ENCODE data around the gene IRAK1. TPM values are rescaled to one million over a fixed set of nuclear protein-coding genes. Genes with fewer than 3 reads are reported as not detected.

Gene IRAK1
- polyA plus RNA-seq, 2 donors = 58.8 to 61.8 TPM

DNA sequence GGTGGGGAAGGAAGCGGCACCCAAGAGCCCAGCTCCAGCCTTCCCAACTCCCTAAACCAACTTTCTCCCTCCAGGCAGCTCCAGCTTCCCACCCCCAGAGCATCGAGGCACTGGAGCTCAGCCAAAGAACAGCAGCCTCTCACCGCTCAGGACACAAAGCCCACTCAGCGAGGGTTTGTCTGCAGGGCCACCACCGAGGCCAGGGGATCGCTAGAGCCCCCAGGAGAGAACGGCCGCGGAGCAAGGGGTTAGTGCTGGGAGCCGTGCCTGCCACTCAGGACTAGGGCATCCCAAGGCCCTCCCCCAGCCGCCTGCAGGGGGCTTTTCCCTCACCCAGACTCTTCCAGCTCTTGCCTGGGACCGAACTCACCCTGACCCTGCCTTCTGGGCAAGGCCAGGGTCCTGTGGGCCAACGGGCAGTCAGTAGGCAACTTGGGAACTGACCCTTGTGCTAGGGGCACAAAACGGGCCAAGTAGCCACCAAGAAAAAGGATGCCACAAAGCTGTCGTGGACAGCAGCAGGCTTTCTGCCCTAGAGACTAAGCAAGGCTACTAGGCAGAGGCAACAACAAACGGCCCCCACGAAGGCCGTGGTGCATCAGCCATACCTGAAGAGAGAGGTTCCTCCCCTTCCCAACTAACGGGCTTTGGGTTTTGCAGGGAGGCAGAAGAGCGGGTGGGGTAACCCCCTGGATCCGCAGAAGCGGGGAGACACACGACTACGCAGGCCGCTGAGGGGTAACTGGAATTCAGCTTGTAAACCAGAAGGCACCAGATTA is 50.4 kb downstream of the IRAK1 start:
- no peaks in the 10 kb centered on the region for H3K27me3 ChIP-seq (ENCODE audit: control insufficient read depth in 1 of 2, insufficient read depth in 2 of 2, low read length in 2 of 2)
- peak overlapping the region; percentile 73 to 88 for H3K27ac ChIP-seq (ENCODE audit: low read depth in 2 of 2, low read length in 1 of 2)
- H3K9me3 ChIP-seq (ENCODE audit: control insufficient read depth in 2 of 2, insufficient read depth in 1 of 2, low read depth in 1 of 2, low read length in 1 of 2) = no peaks in the 10 kb centered on the region
- peaks cover 0 to 1% of the 10 kb centered on the region in 2 donors for H3K36me3 ChIP-seq (ENCODE audit: control insufficient read depth in 2 of 2, insufficient read depth in 2 of 2, low read length in 1 of 2)
- 7 to 42% methylated on average over 23 to 25 of the region's 25 CpGs for WGBS, 2 donors
- H3K4me1 ChIP-seq (ENCODE audit: control insufficient read depth in 2 of 2, insufficient read depth in 2 of 2, low read length in 1 of 2) = peaks cover 7 to 33% of the 10 kb centered on the region in 2 donors
- peak overlapping the region; percentile 44 to 90 for H3K4me3 ChIP-seq (ENCODE audit: low read depth in 1 of 2, low read length in 2 of 2)

DNA sequence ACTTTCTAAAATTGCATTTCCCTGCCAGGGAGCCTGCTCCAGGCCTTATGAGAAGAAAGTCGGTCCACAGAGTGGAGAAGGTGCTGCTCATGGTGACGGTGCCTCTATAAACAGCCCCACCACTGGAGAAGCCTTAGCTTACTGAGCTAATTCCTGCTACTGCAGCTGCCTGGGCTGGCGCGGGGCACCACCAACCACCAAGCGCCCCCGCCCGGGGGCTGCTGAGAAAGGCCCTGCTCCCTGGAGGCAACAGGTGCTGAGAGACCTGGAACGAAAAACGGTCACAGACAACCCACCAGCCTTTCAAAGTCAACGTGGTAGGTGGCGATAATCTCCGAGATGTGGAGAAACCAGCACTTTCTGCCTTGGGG is 51.0 kb downstream of the IRAK1 start:
- Histone ChIP-seq H3K36me3 (ENCODE audit: control insufficient read depth in 2 of 2, insufficient read depth in 2 of 2, low read length in 1 of 2) (peaks cover 0 to 7% of the 10 kb centered on the region in 2 donors), H3K27ac (ENCODE audit: low read depth in 2 of 2, low read length in 1 of 2) (peak overlapping the region; percentile 73 to 88), H3K4me3 (ENCODE audit: low read depth in 1 of 2, low read length in 2 of 2) (peak overlapping the region in 1 of 2 donors; percentile 90), H3K9me3 (ENCODE audit: control insufficient read depth in 2 of 2, insufficient read depth in 1 of 2, low read depth in 1 of 2, low read length in 1 of 2) (no peaks in the 10 kb centered on the region), H3K27me3 (ENCODE audit: control insufficient read depth in 1 of 2, insufficient read depth in 2 of 2, low read length in 2 of 2) (no peaks in the 10 kb centered on the region), H3K4me1 (ENCODE audit: control insufficient read depth in 2 of 2, insufficient read depth in 2 of 2, low read length in 1 of 2) (peaks cover 3 to 29% of the 10 kb centered on the region in 2 donors)
- 11 to 33% methylated on average over 12 of the region's 12 CpGs for WGBS, 2 donors

- Histone ChIP-seq H3K9me3 (ENCODE audit: control insufficient read depth in 2 of 2, insufficient read depth in 1 of 2, low read depth in 1 of 2, low read length in 1 of 2) (no peaks in the 10 kb centered on the region), H3K36me3 (ENCODE audit: control insufficient read depth in 2 of 2, insufficient read depth in 2 of 2, low read length in 1 of 2) (peaks cover 0 to 12% of the 10 kb centered on the region in 2 donors), H3K27me3 (ENCODE audit: control insufficient read depth in 1 of 2, insufficient read depth in 2 of 2, low read length in 2 of 2) (no peaks in the 10 kb centered on the region), H3K4me1 (ENCODE audit: control insufficient read depth in 2 of 2, insufficient read depth in 2 of 2, low read length in 1 of 2) (peaks cover 2 to 26% of the 10 kb centered on the region in 2 donors), H3K4me3 (ENCODE audit: low read depth in 1 of 2, low read length in 2 of 2) (peak overlapping the region in 1 of 2 donors; percentile 90), H3K27ac (ENCODE audit: low read depth in 2 of 2, low read length in 1 of 2) (peak overlapping the region; percentile 68 to 88)
- 24 to 59% methylated on average over 9 of the region's 9 CpGs for WGBS, 2 donors
Observed at GRCh38 chrX:153968255-153968654, 51.4 kb downstream of the IRAK1 start.

DNA sequence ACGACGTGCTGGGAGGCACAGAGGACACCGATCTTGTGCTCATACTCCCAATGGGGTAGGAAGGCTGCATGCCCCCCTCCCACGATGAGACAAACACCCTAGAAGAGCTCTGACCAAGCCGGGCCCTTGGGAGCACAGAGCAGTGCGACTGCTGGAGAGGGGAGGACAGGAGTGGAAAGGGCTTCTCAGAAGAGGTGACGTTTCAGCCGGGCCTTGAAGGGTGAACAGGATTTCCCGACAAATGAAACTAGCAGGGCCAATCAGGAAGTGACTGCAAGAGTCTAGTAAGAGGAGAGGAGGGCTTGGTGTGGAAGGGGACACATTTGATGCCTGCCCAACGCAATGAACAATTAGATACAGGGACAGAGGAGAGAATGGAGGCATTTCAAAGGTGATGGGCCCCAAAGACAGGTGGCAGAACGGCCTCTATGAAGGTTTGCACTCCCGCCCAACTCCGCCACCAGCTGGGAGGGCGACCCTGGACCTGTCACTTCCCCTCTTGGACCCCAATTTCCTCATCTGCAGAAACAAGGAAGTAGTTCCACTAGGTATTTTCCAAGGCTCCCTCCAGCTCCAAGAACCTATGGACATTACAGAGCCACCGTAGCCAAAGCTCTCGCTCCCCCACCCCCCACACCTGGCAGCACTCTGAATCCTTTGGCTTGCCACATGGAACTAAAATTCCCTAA is 52.0 kb downstream of the IRAK1 start:
- no peaks in the 10 kb centered on the region for H3K27me3 ChIP-seq (ENCODE audit: control insufficient read depth in 1 of 2, insufficient read depth in 2 of 2, low read length in 2 of 2)
- WGBS, 2 donors = 52 to 72% methylated on average over 16 of the region's 16 CpGs
- peak overlapping the region; percentile 64 to 68 for H3K27ac ChIP-seq (ENCODE audit: low read depth in 2 of 2, low read length in 1 of 2)
- no peak overlapping the region for H3K4me3 ChIP-seq (ENCODE audit: low read depth in 1 of 2, low read length in 2 of 2)
- H3K4me1 ChIP-seq (ENCODE audit: control insufficient read depth in 2 of 2, insufficient read depth in 2 of 2, low read length in 1 of 2) = peaks cover 2 to 25% of the 10 kb centered on the region in 2 donors
- peaks cover 0 to 18% of the 10 kb centered on the region in 2 donors for H3K36me3 ChIP-seq (ENCODE audit: control insufficient read depth in 2 of 2, insufficient read depth in 2 of 2, low read length in 1 of 2)
- H3K9me3 ChIP-seq (ENCODE audit: control insufficient read depth in 2 of 2, insufficient read depth in 1 of 2, low read depth in 1 of 2, low read length in 1 of 2) = no peaks in the 10 kb centered on the region

DNA sequence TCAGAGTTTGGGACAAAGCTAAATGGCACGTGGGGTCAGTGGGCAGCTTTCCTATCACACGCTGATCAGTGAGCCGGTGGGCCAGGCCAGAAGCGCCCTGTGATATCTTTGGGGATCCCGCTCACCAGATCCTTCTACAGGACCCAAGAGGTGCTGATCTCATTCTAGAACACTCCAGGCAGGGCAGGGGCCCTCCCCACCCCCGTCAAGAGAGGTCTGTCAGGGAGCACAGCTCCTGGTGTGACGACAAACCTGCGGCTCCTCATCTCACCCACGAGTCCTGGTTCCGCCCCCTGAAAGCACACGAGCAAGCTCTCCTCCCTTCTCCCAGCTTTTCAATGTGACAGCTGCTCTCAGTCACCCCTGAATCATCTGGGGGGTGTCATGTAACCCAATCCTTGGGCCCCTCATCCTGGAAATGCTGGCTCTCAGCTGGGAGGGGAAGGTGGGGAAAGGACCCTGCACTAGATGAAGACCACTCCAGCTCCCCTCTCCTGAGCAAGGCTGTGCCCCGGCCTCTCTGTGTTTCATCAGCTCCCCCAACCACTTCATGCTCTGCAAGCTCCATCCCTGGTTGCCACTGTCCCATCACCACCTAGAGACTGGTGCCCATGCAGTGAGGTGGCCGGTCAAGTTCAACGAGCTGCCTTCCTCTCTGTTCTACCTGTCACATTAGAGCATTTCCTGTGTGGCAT is 52.7 kb downstream of the IRAK1 start:
- Histone ChIP-seq H3K36me3 (ENCODE audit: control insufficient read depth in 2 of 2, insufficient read depth in 2 of 2, low read length in 1 of 2) (peaks cover 0 to 23% of the 10 kb centered on the region in 2 donors), H3K27me3 (ENCODE audit: control insufficient read depth in 1 of 2, insufficient read depth in 2 of 2, low read length in 2 of 2) (no peaks in the 10 kb centered on the region), H3K9me3 (ENCODE audit: control insufficient read depth in 2 of 2, insufficient read depth in 1 of 2, low read depth in 1 of 2, low read length in 1 of 2) (no peaks in the 10 kb centered on the region), H3K4me1 (ENCODE audit: control insufficient read depth in 2 of 2, insufficient read depth in 2 of 2, low read length in 1 of 2) (peaks cover 2 to 25% of the 10 kb centered on the region in 2 donors), H3K27ac (ENCODE audit: low read depth in 2 of 2, low read length in 1 of 2) (peak overlapping the region; percentile 64 to 68), H3K4me3 (ENCODE audit: low read depth in 1 of 2, low read length in 2 of 2) (no peak overlapping the region)
- WGBS, 2 donors = 54 to 71% methylated on average over 13 to 14 of the region's 14 CpGs

DNA sequence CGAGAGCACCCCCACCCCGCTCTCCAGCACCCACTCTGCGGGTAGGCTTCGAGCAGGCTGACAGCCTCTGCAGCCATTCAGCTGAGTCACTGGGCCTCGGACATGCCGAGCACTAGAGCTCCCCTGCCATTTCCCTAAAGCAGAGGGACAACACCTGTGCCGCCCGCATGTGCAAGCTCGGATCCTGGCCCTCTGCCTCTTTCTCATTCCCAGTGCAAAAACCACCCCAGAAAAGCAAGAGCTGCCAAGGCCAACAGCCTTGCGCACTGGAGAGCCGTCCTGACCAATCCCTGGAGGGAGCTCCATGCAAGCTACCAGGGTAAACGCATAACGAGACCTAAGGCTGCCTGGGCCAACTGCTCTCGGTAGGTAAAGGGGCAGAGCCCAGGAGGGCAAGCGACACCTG is 53.4 kb downstream of the IRAK1 start:
- Histone ChIP-seq H3K27ac (ENCODE audit: low read depth in 2 of 2, low read length in 1 of 2) (peak overlapping the region in 1 of 2 donors; percentile 39), H3K4me1 (ENCODE audit: control insufficient read depth in 2 of 2, insufficient read depth in 2 of 2, low read length in 1 of 2) (peaks cover 2 to 25% of the 10 kb centered on the region in 2 donors)
- WGBS, 2 donors = 53 to 71% methylated on average over 15 of the region's 15 CpGs

DNA sequence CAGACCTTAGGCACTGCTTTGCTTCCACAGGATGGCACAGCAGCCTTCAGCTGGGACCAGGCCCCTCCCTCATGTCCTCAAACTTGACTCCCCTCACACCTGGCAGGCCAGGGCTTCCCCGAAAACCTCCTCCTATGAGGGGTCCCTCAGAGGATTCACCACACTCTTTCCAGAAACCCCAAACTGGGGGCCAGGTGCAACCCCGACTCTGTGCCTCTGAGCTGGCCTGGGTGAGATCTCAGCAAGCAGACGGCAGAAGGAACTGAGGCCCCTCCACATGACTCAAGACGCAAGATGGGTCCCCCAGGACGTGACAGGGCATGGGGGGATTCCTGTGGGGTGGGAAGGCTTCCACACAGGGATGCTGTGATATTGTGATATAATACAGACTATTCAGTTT is 54.3 kb downstream of the IRAK1 start:
- 78 to 81% methylated on average over 5 of the region's 5 CpGs for WGBS, 2 donors

More for the DNA sequence above, 53.4 kb downstream of the IRAK1 start:
- H3K27me3 ChIP-seq (ENCODE audit: control insufficient read depth in 1 of 2, insufficient read depth in 2 of 2, low read length in 2 of 2) = no peaks in the 10 kb centered on the region
- H3K36me3 ChIP-seq (ENCODE audit: control insufficient read depth in 2 of 2, insufficient read depth in 2 of 2, low read length in 1 of 2) = peaks cover 4 to 30% of the 10 kb centered on the region in 2 donors
- H3K9me3 ChIP-seq (ENCODE audit: control insufficient read depth in 2 of 2, insufficient read depth in 1 of 2, low read depth in 1 of 2, low read length in 1 of 2) = no peaks in the 10 kb centered on the region
- no peak overlapping the region for H3K4me3 ChIP-seq (ENCODE audit: low read depth in 1 of 2, low read length in 2 of 2)

DNA sequence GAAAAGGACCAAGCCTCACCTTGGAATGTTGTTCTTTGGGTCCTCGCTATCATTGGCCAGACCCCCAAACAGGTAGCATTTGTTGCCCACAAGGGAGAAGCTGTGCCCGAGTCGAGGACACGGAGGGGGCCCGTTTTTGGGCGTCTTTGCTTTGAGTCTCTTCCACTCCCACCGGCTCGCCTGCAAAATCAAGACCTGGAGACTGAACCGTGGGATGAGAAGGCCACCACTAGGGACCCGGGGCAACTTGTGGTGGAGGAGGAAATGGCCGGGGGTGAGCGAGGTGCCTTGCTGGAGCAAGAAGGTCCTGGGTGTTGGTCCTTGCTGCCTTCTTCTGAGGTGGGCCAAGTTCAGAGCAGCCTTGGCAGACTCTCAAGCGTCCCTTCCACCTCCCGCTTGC is 55.6 kb downstream of the IRAK1 start:
- Histone ChIP-seq H3K9me3 (ENCODE audit: control insufficient read depth in 2 of 2, insufficient read depth in 1 of 2, low read depth in 1 of 2, low read length in 1 of 2) (no peaks in the 10 kb centered on the region), H3K4me1 (ENCODE audit: control insufficient read depth in 2 of 2, insufficient read depth in 2 of 2, low read length in 1 of 2) (peaks cover 0 to 20% of the 10 kb centered on the region in 2 donors), H3K27ac (ENCODE audit: low read depth in 2 of 2, low read length in 1 of 2) (no peak overlapping the region), H3K36me3 (ENCODE audit: control insufficient read depth in 2 of 2, insufficient read depth in 2 of 2, low read length in 1 of 2) (peaks cover 7 to 45% of the 10 kb centered on the region in 2 donors), H3K27me3 (ENCODE audit: control insufficient read depth in 1 of 2, insufficient read depth in 2 of 2, low read length in 2 of 2) (no peaks in the 10 kb centered on the region), H3K4me3 (ENCODE audit: low read depth in 1 of 2, low read length in 2 of 2) (no peak overlapping the region)
- 92 to 93% methylated on average over 14 of the region's 14 CpGs for whole genome bisulfite sequencing, 2 donors

More for the DNA sequence above, 54.3 kb downstream of the IRAK1 start:
- H3K27ac ChIP-seq (ENCODE audit: low read depth in 2 of 2, low read length in 1 of 2) = no peak overlapping the region
- peaks cover 7 to 35% of the 10 kb centered on the region in 2 donors for H3K36me3 ChIP-seq (ENCODE audit: control insufficient read depth in 2 of 2, insufficient read depth in 2 of 2, low read length in 1 of 2)
- H3K27me3 ChIP-seq (ENCODE audit: control insufficient read depth in 1 of 2, insufficient read depth in 2 of 2, low read length in 2 of 2) = no peaks in the 10 kb centered on the region
- peaks cover 2 to 25% of the 10 kb centered on the region in 2 donors for H3K4me1 ChIP-seq (ENCODE audit: control insufficient read depth in 2 of 2, insufficient read depth in 2 of 2, low read length in 1 of 2)
- H3K9me3 ChIP-seq (ENCODE audit: control insufficient read depth in 2 of 2, insufficient read depth in 1 of 2, low read depth in 1 of 2, low read length in 1 of 2) = no peaks in the 10 kb centered on the region
- no peak overlapping the region for H3K4me3 ChIP-seq (ENCODE audit: low read depth in 1 of 2, low read length in 2 of 2)

DNA sequence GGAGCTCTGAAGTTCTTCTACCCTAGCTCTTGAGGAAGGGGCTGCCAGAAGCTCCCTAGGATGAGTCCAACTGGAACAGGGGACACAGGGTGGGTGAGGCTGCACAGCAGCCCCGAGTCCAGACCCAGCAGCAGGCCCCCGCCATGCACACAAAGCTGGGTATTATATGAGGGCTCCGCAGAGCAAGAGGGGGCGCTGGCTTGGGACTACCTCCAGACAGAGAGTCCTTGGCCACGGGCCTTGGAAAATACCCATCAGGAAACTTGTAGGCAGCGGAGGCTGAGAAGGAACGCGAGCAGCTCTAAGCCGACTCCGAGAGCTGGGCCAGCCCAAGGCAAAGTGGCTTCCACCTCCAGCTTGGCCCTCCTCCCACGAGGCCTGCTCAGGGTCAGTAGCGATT is 56.2 kb downstream of the IRAK1 start:
- Histone ChIP-seq H3K9me3 (ENCODE audit: control insufficient read depth in 2 of 2, insufficient read depth in 1 of 2, low read depth in 1 of 2, low read length in 1 of 2) (no peaks in the 10 kb centered on the region), H3K4me3 (ENCODE audit: low read depth in 1 of 2, low read length in 2 of 2) (no peak overlapping the region), H3K4me1 (ENCODE audit: control insufficient read depth in 2 of 2, insufficient read depth in 2 of 2, low read length in 1 of 2) (peaks cover 0 to 18% of the 10 kb centered on the region in 2 donors), H3K36me3 (ENCODE audit: control insufficient read depth in 2 of 2, insufficient read depth in 2 of 2, low read length in 1 of 2) (peaks cover 9 to 51% of the 10 kb centered on the region in 2 donors), H3K27me3 (ENCODE audit: control insufficient read depth in 1 of 2, insufficient read depth in 2 of 2, low read length in 2 of 2) (no peaks in the 10 kb centered on the region), H3K27ac (ENCODE audit: low read depth in 2 of 2, low read length in 1 of 2) (no peak overlapping the region)
- WGBS, 2 donors = 87 to 89% methylated on average over 12 of the region's 12 CpGs

Data from esophagus (tissue), 2 donors.